Measurements from ENCODE around the gene C6orf136. TPM values are rescaled to one million over a fixed set of nuclear protein-coding genes. Genes with fewer than 3 reads are reported as not detected.

The C6orf136 gene
- total and polyA plus RNA-seq, 9 of the 15 experiments (the other 6 are each of a cell fraction or from before 2014, with no cell fraction given): 14.1 to 63.1 (median 18.4) TPM

- TF ChIP-seq RFX1 (IDR thresholded peaks at IDR 0.05) (no peak), SMARCC2 (IDR thresholded peaks at IDR 0.05; ENCODE audit: low read depth) (no peak)
These were observed 43.0 kb upstream of the C6orf136 start (continued) for GRCh38 chr6:30603961-30604360.

- no TSS peak for BruUV-seq (replicated peaks)
- no peak overlapping the region for H3K9ac ChIP-seq (ENCODE audit: insufficient read depth in 1 of 2, low read depth in 2 of 2, low read length in 2 of 2)
- ChIA-PET CTCF (ENCODE audit: low intra/inter-chr PET ratio) (no interaction called here), POLR2A (interaction anchor here (0.7 to 2.4 kb wide), 6 partner anchors 11 to 69 kb away, joined by 3 to 36 read pairs (median 6); no protein-coding TSS in a partner anchor)
- H3K4me2 ChIP-seq (ENCODE audit: insufficient read depth, low read length): no peak overlapping the region
- 80% methylated on average over 4 of the region's 4 CpGs for WGBS (ENCODE audit: insufficient coverage, low coverage, missing lambda C conversion rate)
- H3K9me3 ChIP-seq (replicated peaks; ENCODE audit: control insufficient read depth, insufficient read depth, low read depth, low read length): no peaks in the 10 kb centered on the region
- H3K36me3 ChIP-seq (ENCODE audit: control insufficient read depth, insufficient read depth, low read length): peaks cover 85% of the 10 kb centered on the region
- DNase-seq (ENCODE audit: extremely low read depth in 1 of 4, low spot score in 3 of 4): no peak
- H4K20me1 ChIP-seq (replicated peaks; ENCODE audit: control insufficient read depth, insufficient read depth, low read length): no peaks in the 10 kb centered on the region
- TF ChIP-seq KLF10 (CRISPR knock-in tag; IDR thresholded peaks at IDR 0.05) (no peak), MTA3 (IDR thresholded peaks at IDR 0.05; ENCODE audit: borderline replicate concordance) (no peak), RFX5 (IDR thresholded peaks at IDR 0.05; ENCODE audit: low read depth, low read length) (no peak), ZNF408 (CRISPR knock-in tag; IDR thresholded peaks at IDR 0.05; ENCODE audit: low read depth) (no peak), PPARD (CRISPR knock-in tag; IDR thresholded peaks at IDR 0.05) (no peak), SAP30 (IDR thresholded peaks at IDR 0.05; ENCODE audit: borderline replicate concordance, insufficient read depth, low read depth, low read length, poor library complexity, severe bottlenecking) (no peak), BRD4 (IDR thresholded peaks at IDR 0.05) (no peak), ZFP30 (CRISPR knock-in tag; IDR thresholded peaks at IDR 0.05; ENCODE audit: borderline replicate concordance) (no peak), NR1H2 (CRISPR knock-in tag; IDR thresholded peaks at IDR 0.05) (no peak), HNRNPH1 (optimal IDR thresholded peaks at IDR 0.05; ENCODE audit: low read depth, low read length) (no peak), ZKSCAN3 (CRISPR knock-in tag; IDR thresholded peaks at IDR 0.05) (no peak), POLR2A (conservative IDR thresholded peaks at IDR 0.05) (peak; percentile 68), SUPT5H (IDR thresholded peaks at IDR 0.05) (peak; percentile 58), POLR2B (IDR thresholded peaks at IDR 0.05; ENCODE audit: low read depth, partially characterized antibody) (peak; percentile 19), HNRNPLL (IDR thresholded peaks at IDR 0.05; ENCODE audit: low read depth, low read length, poor library complexity, severe bottlenecking) (no peak), SP1 (CRISPR knock-in tag; IDR thresholded peaks at IDR 0.05) (no peak), ZNF23 (CRISPR knock-in tag; IDR thresholded peaks at IDR 0.05) (no peak), POLR2AphosphoS2 (IDR thresholded peaks at IDR 0.05; ENCODE audit: low read length) (peak; percentile 91), ZFP1 (CRISPR knock-in tag; IDR thresholded peaks at IDR 0.05) (no peak)
- intact Hi-C loops (cut with micrococcal nuclease) (no loop called here), in situ Hi-C loops (cut with MboI) (no loop called here)
- FAIRE-seq: no peak
- no peak overlapping the region for H3K27ac ChIP-seq (ENCODE audit: extremely low read depth, low read depth, low read length)
- no peak overlapping the region for H3K4me3 ChIP-seq
- H3K9me1 ChIP-seq (ENCODE audit: control insufficient read depth, insufficient read depth, low read length): no peaks in the 10 kb centered on the region
- H3K27me3 ChIP-seq (ENCODE audit: control insufficient read depth in 2 of 2, insufficient read depth in 2 of 2, low read length in 2 of 2): no peaks in the 10 kb centered on the region
- peaks cover 0 to 21% of the 10 kb centered on the region in 2 experiments; a peak in 3 of 5 replicates for H3K4me1 ChIP-seq (replicated peaks in 1 of 2; ENCODE audit: control insufficient read depth in 2 of 2, insufficient read depth in 2 of 2, low read length in 2 of 2)
- H2AFZ ChIP-seq (ENCODE audit: low read depth, low read length): no peak overlapping the region
- ATAC-seq: no peak
- H3K79me2 ChIP-seq (ENCODE audit: control insufficient read depth, insufficient read depth, low read length): peaks cover 56% of the 10 kb centered on the region
These were observed 36.9 kb upstream of the C6orf136 start for GRCh38 chr6:30610065-30610464.

All from K562 (cell line).